Amygdala (tissue), 56 donors: Measurements from ENCODE around the gene CDK16.

Experiments used
- DNase-seq, 56 donors: peaks; one replicate each; lab custom pipeline; 2025; lab: John Stamatoyannopoulos, UW

Gene CDK16

DNA sequence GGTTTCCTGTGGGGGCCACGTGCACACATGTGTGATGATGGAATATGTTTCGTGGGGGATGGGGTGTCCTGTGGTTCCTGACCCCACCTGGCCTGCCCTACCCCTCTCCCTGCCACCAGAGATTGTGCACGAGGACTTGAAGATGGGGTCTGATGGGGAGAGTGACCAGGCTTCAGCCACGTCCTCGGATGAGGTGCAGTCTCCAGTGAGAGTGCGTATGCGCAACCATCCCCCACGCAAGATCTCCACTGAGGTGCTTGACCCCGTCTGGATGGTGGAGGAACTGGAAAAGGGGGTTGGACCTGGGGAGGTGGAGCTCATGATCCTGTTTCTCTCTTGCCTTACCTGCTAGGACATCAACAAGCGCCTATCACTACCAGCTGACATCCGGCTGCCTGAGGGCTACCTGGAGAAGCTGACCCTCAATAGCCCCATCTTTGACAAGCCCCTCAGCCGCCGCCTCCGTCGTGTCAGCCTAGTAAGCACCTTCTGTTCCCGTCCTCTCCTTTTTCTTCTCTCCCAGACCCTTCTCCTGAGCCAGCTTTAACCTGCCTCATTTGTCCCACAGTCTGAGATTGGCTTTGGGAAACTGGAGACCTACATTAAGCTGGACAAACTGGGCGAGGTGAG lies 5.9 kb downstream of the CDK16 start:
- no peak for DNase-seq

DNA sequence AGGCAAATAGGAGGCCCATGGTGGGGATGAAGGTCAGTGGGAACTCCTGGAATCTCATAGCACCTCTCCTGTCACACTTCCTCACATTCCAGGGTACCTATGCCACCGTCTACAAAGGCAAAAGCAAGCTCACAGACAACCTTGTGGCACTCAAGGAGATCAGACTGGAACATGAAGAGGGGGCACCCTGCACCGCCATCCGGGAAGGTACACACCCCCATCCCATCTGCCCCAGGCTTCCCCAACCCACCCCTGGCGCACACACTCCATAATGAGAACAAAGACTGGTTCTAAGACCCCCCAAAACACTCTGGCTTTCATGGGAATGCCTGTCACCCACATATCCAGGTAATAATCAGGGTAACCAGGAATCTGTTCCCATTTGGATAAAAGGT lies 6.4 kb downstream of the CDK16 start:
- DNase-seq: no peak

DNA sequence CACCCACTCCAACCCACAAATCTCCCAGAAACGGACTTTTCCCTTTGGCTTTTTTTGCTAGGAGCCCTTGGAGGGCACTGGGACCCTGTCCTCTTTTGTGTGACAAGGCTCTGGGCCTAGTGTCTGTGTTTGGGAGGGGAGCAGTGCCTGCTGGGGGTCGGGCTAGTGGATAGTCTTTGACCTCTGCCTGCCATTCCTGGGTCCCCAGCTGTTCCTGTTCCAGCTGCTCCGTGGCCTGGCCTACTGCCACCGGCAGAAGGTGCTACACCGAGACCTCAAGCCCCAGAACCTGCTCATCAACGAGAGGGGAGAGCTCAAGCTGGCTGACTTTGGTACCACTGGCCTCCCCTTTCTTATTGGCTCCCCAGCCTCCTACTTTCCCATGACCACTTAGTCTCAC lies 7.6 kb downstream of the CDK16 start:
- DNase-seq: no peak

DNA sequence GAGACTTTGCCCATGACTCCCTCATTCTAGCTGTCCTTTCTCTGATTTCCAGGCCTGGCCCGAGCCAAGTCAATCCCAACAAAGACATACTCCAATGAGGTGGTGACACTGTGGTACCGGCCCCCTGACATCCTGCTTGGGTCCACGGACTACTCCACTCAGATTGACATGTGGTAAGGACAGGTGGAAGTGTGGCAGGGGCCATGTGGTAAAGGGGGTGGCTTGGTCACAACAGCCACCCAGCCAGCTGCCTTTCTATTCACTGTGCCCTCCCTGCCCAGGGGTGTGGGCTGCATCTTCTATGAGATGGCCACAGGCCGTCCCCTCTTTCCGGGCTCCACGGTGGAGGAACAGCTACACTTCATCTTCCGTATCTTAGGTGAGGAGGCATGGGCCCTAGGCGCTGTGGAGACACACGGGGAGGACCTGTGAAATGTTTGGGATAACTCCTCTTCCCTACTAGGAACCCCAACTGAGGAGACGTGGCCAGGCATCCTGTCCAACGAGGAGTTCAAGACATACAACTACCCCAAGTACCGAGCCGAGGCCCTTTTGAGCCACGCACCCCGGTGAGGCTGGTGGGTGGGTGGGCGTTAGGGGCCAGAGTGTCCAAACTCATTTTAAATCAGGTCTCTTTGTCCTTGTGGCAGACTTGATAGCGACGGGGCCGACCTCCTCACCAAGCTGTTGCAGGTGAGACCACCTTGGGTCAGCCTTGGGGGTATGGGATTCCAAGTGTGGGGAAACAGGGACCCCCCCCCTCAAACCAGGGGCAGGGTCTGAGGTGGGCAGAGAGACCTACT lies 8.3 kb downstream of the CDK16 start:
- no peak for DNase-seq

DNA sequence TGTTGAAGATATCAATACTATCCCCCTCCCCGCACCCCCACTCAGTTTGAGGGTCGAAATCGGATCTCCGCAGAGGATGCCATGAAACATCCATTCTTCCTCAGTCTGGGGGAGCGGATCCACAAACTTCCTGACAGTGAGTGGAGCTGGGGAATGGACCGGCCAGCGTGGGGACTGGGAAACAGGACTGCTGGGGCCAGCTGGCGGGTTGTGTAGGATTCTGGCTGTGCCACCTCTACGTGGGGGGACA lies 8.8 kb downstream of the CDK16 start:
- no peak for DNase-seq

DNA sequence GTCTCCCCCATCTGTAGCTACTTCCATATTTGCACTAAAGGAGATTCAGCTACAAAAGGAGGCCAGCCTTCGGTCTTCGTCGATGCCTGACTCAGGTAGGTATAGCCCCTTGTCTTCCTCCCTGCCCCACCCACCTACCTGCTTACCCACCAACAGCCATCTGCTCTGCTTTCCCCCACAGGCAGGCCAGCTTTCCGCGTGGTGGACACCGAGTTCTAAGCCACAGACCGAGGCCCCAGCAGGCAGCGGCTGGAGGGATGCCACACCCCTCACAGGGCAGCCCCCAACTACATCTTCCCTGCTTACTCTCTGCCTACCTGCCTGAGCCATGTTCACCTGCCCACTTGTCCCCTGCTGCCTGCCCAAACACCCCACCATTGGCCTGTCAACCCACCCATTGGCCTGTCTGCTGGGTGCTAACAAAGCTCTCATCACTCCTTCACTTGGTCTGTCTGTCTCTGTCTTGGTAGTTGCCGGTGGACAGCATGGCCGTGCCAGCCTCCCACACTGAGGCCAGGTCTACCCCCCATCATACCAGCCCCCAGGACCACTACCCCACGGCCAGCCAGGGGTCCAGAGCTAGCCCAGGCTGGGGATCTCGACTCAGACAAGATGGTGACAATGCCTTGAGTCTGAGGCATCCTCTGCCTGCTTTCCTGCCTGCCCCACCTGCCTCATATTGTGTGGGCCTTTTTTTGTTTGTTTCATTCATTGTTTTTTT lies 10.2 kb downstream of the CDK16 start:
- no peak for DNase-seq

DNA sequence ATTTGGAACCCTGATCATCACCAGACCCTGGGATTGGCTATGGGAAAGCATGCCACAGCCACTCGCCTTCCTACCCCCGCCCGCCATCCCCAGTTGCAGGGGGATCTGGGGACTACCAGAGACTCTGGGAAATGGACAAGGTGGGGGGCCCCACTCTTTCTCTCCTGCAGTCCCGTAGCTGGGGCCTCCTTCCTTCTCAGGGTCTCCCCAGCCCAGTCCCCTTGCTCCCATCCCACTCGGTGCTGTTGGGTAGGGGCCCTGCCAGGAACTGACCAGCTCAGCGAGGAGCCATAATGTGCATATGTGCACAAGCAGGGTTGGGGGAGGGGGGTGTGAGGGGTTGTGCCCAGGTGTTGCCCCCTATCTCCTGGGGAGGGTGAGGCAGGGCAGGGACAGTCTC lies 10.9 kb downstream of the CDK16 start:
- no peak for DNase-seq

DNA sequence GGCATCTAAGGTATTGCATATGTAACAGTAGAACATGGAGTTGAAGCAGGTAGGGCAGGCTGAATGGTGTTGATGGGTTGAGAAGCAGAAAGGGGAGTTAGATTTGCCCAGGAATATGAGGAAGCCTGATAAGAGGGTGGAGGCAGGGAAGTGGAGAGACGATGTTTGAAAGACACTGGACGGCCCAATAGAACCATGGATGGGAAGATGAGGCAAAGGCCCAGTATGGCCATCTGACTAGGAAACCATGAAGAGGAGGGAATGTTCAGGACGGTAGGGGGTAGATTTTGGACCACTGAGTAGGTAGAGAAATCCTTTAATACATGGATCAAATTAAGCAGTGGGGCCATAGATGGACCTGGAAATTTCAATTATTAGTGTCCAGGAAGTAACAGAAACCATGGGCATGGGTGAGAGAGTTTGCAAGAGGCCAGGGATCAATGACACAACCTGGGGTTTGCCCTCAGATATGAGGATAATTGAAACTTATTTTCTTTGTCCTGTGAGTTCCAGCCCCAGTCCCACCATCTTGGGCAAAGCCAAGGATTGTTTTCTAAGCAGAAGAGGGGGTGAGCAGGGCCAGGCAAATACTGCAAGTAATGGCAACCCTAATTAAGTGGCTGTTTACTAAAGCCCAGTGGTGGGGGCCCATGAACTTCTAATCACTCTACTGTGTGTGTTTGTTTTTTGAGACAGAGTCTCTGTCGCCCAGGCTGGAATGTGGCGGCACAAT lies 11.8 kb downstream of the CDK16 start:
- no peak for DNase-seq

DNA sequence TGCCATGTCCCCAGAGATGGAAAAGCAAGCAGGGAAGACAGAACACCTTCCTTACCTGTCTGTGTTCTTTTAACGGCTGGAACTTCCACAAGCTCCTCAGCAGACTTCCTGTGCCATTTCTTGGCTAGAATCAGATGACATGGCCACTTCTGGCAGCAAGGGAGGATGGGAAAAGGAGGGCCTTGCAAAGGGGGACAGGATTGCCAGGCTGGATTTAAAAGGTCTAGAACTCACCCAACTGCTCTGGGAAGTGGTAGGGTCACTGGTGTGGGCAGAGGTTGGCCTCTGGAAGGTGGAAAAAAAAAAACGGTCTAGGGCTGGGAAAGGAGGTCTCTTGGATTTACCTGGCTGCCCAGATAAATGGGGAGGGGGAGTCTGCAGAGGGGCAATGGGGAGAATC lies 12.7 kb downstream of the CDK16 start:
- DNase-seq: no peak

DNA sequence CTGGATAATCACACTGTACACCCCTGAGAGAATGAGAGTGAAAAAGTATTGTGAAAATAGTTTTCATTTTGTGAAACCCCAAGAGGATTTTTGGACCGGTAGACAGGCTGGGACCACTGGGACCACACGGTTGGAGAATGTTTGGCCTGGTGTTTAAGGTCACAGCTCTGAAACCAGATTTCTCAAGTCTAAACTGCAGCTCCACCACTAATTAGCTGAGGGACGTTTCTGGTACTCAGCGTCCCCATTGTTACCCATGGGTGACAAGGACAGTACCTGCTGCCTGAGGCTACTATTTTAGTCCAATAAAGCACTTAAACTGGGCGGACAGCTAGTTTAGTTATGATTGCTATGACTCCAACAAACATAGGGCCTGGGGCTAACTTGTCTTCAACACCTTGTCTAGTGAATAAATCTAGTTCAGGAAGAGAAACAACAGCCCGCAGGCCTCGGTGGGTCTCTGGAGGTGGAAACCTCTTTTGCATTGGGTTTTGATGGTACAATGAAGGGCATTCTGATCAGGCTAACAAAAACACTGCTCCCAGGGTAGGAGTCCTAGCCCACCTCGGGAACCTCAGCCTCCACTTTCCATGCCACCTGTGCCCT lies 13.8 kb downstream of the CDK16 start:
- DNase-seq: no peak

DNA sequence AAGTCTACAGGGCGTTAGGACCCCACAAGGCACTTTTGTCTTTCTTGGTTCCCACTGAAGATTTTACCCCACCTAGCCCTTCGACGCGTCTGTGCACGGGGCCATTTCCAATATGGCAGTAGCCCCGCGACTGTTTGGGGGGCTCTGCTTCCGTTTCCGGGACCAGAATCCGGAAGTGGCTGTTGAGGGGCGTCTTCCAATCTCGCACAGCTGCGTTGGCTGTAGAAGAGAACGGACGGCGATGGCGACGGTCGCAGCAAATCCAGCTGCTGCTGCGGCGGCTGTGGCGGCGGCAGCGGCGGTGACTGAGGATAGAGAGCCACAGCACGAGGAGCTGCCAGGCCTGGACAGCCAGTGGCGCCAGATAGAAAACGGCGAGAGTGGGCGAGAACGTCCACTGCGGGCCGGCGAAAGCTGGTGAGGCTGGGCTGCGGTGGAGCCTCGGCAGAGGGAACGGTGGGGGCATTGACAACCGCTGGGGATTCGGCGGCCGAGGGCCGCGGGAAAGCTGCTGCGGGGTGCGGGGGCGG lies 14.4 kb downstream of the CDK16 start, which contains the start of gene USP11:
USP11 (plus strand) TSS at position 207 of the 530 bp plus-strand sequence; CDS start at position 242, 35 bp downstream.
- DNase-seq: peak in 42 of 56 donors; percentile 4 to 70 (median 42)

DNA sequence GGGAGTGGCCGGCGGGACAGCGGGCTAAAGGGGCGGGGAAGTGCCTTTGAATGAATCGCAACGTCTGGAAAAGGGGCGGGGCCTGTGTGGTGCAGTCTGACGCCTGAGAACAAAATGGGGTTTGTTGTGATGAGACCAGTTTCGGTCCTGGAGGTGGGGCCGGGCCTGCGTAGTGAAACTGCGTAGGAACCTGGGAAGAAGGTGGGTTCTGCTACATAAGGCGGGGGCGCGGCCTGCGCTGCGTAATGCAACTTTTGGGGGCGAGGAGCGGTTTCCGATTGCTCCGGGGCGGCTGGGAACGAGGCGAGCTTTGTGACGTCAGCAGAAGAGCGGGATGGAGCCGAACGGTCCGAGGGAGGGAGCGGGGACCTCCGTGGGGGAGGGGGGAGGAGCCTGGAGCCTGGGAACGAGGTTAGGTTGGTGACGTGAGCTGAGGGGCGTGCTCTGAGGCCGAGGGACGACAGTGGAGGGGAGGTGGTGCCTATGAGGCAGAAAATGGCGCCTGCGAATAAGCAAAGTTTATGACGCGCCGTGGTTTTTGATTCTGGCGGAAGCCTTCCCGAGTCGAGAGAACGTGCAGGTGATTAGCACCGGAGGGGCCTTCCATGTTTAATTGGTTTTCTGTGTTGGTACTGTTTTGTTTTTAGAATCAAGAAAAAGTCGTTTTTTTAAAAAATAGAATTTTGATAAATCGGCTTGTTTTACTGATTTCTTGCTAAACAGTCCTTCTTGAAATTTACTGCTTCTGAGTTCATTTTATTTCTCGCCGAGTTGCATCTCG lies 15.0 kb downstream of the CDK16 start:
- peak; percentile 41 to 99 (median 90) for DNase-seq

DNA sequence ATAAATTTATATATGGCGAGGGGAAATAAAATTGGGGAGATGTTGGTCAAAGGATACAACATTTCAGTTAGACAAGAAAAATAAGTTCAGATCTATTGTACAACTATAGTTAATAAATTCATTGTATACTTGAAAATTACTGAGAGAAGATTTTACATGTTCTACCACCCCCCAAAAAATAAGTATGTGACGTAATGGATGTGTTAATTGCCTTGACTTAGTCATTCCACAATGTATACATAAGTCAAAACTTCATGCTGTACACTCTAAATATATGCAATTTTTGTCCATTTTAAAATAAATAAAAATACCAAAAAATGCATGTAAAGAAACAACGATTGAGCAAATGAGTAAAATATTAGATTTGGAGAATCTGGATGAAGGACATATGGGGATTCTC lies 16.1 kb downstream of the CDK16 start:
- no peak for DNase-seq

DNA sequence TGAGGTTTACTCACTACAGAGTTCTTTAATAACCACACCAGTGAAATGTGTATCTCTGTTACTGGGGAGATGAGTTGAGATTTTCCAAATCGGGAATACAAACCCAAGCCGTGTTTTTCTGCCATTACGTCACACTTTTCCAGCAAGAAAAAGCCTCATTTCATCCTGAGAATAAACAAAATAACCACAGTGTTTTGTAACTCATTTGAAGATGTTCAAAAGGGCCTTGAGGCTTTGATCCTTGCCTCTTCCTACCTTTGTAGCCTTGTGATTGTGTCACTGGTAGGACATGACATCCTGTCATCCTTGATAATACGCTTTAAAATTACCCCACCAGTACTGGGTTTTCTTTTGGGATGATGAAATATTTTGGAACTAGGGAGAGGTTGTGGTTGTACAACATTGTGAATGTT lies 17.2 kb downstream of the CDK16 start:
- DNase-seq: no peak

DNA sequence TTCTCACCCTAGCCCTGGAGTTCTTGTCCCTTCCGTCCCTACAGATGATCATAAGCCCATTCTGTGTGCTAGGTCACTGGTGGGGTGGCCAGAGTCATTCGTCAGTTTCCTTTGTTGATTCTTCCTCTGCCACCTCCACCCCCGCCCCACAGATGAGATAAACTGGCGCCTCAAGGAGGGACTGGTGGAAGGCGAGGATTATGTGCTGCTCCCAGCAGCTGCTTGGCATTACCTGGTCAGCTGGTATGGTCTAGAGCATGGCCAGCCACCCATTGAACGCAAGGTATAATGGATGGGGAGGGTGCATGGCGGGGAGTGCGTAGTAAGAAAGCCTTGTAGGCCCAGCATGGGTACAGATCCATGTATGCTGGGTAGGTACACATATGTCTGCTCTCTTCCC lies 20.7 kb downstream of the CDK16 start:
- no peak for DNase-seq

DNA sequence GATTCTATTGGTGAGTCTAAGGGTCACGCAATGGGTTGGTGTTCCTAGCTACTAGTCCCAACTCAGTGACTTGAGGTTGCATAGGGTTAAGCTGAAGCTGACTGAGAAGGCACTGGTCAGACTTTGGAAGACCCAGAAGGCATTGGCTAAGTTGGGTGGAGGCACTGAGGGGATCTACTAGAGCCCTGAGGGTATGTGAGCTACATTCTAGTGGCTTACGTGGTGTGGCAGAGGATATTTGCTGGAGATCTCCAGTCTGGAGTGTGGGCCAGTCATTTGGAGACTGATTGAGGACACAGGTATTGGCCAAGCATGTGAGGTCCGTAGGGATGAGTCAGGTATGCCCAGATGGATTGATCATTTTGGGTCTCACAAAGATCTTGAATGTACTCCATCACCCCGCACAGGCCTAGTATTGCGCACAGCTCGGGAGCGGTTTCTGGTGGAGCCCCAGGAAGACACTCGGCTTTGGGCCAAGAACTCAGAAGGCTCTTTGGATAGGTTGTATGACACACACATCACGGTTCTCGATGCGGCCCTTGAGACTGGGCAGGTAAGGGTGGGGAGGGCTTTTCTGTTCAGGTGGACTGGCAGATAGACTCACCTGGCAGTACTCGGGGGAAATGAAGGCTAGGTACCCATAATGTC lies 21.5 kb downstream of the CDK16 start:
- no peak for DNase-seq

DNA sequence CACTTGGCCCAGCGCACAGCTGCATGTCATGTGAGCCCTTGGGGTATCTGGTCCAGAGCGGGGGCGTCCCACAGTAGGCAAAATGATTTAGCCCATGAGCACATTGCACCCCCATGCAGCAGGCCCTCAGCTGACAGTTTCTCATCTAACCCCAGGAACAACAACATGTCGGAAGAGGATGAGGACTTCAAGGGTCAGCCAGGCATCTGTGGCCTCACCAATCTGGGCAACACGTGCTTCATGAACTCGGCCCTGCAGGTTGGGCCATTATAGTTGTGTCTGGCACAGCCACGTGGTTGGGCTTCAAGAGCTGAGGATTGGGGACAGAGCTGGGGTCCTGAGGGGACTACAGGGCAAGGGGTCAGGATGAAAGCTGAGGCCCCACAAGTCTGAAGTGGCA lies 22.1 kb downstream of the CDK16 start:
- DNase-seq: no peak

DNA sequence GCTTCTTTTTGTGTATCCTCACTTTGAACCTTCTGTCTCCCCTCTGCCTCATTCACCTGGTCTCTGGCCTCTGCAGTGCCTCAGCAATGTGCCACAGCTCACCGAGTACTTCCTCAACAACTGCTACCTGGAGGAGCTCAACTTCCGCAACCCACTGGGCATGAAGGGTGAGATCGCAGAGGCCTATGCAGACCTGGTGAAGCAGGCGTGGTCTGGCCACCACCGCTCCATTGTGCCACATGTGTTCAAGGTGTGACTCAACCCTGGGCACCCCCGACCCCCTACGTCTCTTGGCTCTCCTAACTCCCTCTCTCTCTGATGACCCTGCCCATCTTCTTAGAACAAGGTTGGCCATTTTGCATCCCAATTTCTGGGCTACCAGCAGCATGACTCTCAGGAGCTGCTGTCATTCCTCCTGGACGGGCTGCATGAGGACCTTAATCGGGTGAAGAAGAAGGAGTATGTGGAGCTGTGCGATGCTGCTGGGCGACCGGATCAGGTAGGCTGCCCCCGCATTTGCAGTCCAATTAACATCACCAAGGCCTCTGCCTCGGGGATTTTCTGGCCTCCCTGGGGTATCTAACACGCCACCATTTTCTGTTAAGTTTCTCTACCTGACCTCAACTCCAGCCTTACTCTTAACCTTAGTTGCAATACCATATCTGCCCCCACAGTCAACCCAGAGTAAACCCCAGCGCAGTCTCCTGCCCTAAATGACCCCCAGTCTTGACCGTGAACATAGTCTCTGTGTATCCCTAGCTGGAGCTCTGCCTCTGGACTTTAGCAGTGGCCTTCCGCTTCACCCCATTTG lies 22.9 kb downstream of the CDK16 start:
- DNase-seq: no peak
